CD4-positive, alpha-beta T cell (primary cell): ENCODE measurements around the gene LDHA. TPM values are rescaled to one million over a fixed set of nuclear protein-coding genes. Genes with fewer than 3 reads are reported as not detected.

ENCODE experiments used
- ATAC-seq: fragments of 200-7000 bp; cut with Tn5 transposase; one replicate; pipeline ENCODE4 v1.10.0; 2022; ENCODE audit warnings: mild to moderate bottlenecking; ENCODE audit not compliant: poor library complexity
- CTCF ChIA-PET: fragments of 350-600 bp; sonication (Branson Sonifier 250); formaldehyde crosslinking; loops from one replicate; lab custom pipeline; 2021; ENCODE audit warnings: antibody characterized with exemption, inconsistent platforms; lab: Charles Lee
- POLR2A ChIA-PET: fragments of 350-600 bp; sonication (Branson Sonifier 250); formaldehyde crosslinking; loops from one replicate; lab custom pipeline; 2021; ENCODE audit warnings: antibody characterized with exemption, inconsistent platforms; lab: Charles Lee
- DNase-seq, 14 experiments: peaks; one replicate each; pipeline ENCODE4 v3.0.0-alpha.2; 2013 to 2020; ENCODE audit warnings: mixed read lengths in 2 of 14
- H3K27ac ChIP-seq, 2 donors: one replicate each; pipeline versions ENCODE4 v1.5.1 to v1.7.0; 2013; ENCODE audit warnings: low read length in 2 of 2, low read depth in 1 of 2, mild to moderate bottlenecking in 1 of 2
- H3K27me3 ChIP-seq, 2 experiments: 1 replicate in 1 of 2; 2 replicates in 1 of 2; pipeline versions ENCODE4 v1.6.1 to v1.7.0; 2013; ENCODE audit warnings: low read length in 2 of 2, control low read depth in 1 of 2, mild to moderate bottlenecking in 1 of 2, moderate library complexity in 1 of 2; ENCODE audit not compliant: insufficient read depth in 2 of 2, control insufficient read depth in 1 of 2
- H3K36me3 ChIP-seq: one replicate; pipeline ENCODE4 v1.6.1; 2013; ENCODE audit warnings: low read length, control low read depth; ENCODE audit not compliant: insufficient read depth
- H3K4me1 ChIP-seq: one replicate; pipeline ENCODE4 v1.6.1; 2013; ENCODE audit warnings: low read length, control low read depth; ENCODE audit not compliant: insufficient read depth
- H3K4me3 ChIP-seq: one replicate; pipeline ENCODE4 v1.5.1; 2013; ENCODE audit warnings: mild to moderate bottlenecking, low read length, moderate library complexity
- H3K9me3 ChIP-seq, 2 experiments: 1 replicate in 1 of 2; 2 replicates in 1 of 2; pipeline versions ENCODE4 v1.6.1 to v1.7.0; 2013; ENCODE audit warnings: low read length in 2 of 2, mild to moderate bottlenecking in 2 of 2, control low read depth in 1 of 2, moderate library complexity in 1 of 2; ENCODE audit not compliant: control insufficient read depth in 1 of 2, insufficient read depth in 1 of 2
- H3K27ac Mint-ChIP-seq: one replicate; pipeline ENCODE4 v1.8.0; 2020; ENCODE audit warnings: mixed read lengths
- H3K27me3 Mint-ChIP-seq: one replicate; pipeline ENCODE4 v1.8.0; 2021; ENCODE audit warnings: mixed read lengths
- H3K36me3 Mint-ChIP-seq: one replicate; pipeline ENCODE4 v1.8.0; 2021; ENCODE audit warnings: low read depth, mixed read lengths
- H3K4me1 Mint-ChIP-seq: one replicate; pipeline ENCODE4 v1.8.0; 2021; ENCODE audit warnings: low read depth, mixed read lengths
- H3K4me3 Mint-ChIP-seq: one replicate; pipeline ENCODE4 v1.8.0; 2020; ENCODE audit warnings: mild to moderate bottlenecking, mixed read lengths
- H3K9me3 Mint-ChIP-seq: one replicate; pipeline ENCODE4 v1.8.0; 2020; ENCODE audit warnings: mixed read lengths
- CTCF ChIP-seq: fragments of 200-600 bp; IDR thresholded peaks from one replicate; pipeline ENCODE4 v1.8.0; 2022; ENCODE audit warnings: antibody characterized with exemption, mild to moderate bottlenecking
- intact Hi-C, 2 experiments: fragments of 100-400 bp; cut with DNase I in 1 of 2; cut with micrococcal nuclease in 1 of 2; formaldehyde crosslinking; loops; one replicate each; pipeline versions ENCODE4 v1.15.1 to v1.9.0; 2023 to 2025; cut with DNase I, micrococcal nuclease
- microRNA-seq: library from miRNA; unstranded; fragments of <30 nt; microRNA quantifications from one replicate; pipeline ENCODE4 v1.2.0, GENCODE V29; 2021; ENCODE audit warnings: borderline microRNAs expressed, borderline replicate concordance
- total RNA-seq, 174 experiments: library from RNA in 2 of 174; stranded (reverse) in 2 of 174; gene quantifications; one replicate each; pipeline ENCODE4 v1.2.3 and lab custom pipeline; 2021 to 2026

LDHA gene
- total RNA-seq, 2 experiments from 2014 or later: 317 to 324 TPM

- no peaks in the 10 kb centered on the region for H3K9me3 Mint-ChIP-seq
- ChIA-PET CTCF (interaction anchor here (0.6 kb wide), 1 partner anchor 73 kb away, joined by 3 read pairs; no protein-coding TSS in a partner anchor), POLR2A (no interaction called here)
- H3K4me1 Mint-ChIP-seq: no peaks in the 10 kb centered on the region
- no peak for DNase-seq
- intact Hi-C loops: no loop called here
- TF ChIP-seq CTCF: no peak
- H3K36me3 Mint-ChIP-seq: no peaks in the 10 kb centered on the region
- Histone ChIP-seq H3K4me1 (no peaks in the 10 kb centered on the region), H3K27ac (no peak overlapping the region), H3K27me3 (peaks cover 0 to 4% of the 10 kb centered on the region in 2 experiments), H3K9me3 (peaks cover 0 to 7% of the 10 kb centered on the region in 2 experiments), H3K36me3 (no peaks in the 10 kb centered on the region), H3K4me3 (no peak overlapping the region)
- no peak overlapping the region for H3K4me3 Mint-ChIP-seq
- ATAC-seq: no peak
- H3K27me3 Mint-ChIP-seq: peaks cover 6% of the 10 kb centered on the region
- H3K27ac Mint-ChIP-seq: no peak overlapping the region
Observed at GRCh38 chr11:18457450-18457849, 63.1 kb downstream of the LDHA start.

Small RNAs within 50 kb of the gene (microRNA-seq; reads per million reads assigned to microRNA genes)
- not detected for gene MIR3159

Other genes with a start within 250 kb of the LDHA start
- not detected for gene MRGPRX4, start 221.7 kb upstream of the LDHA start, total RNA-seq
- not detected for gene SAA4, start 157.8 kb upstream of the LDHA start, total RNA-seq
- gene SAA2, start 145.9 kb upstream of the LDHA start, total RNA-seq: under 1 TPM in 1 of 2 experiments, not detected in 1; 0.25 TPM
- gene SAA1, start 128.3 kb upstream of the LDHA start, total RNA-seq: not detected
- gene HPS5, start 72.4 kb upstream of the LDHA start, total RNA-seq: 1 to 10 TPM; 8.8 to 9.3 TPM
- 10 to 100 TPM; 15.1 to 17.7 TPM for gene GTF2H1, start 72.0 kb upstream of the LDHA start, total RNA-seq
- gene LDHC, start 17.8 kb downstream of the LDHA start, total RNA-seq: not detected
- not detected for gene LDHAL6A, start 61.3 kb downstream of the LDHA start, total RNA-seq
- gene TSG101, start 132.4 kb downstream of the LDHA start, total RNA-seq: 10 to 100 TPM; 23.5 to 30.1 TPM
- gene UEVLD, start 194.2 kb downstream of the LDHA start, total RNA-seq: 1 to 10 TPM; 1.5 to 2.9 TPM
- gene MISFA, start 205.2 kb downstream of the LDHA start, total RNA-seq: under 1 TPM in 1 of 2 experiments, not detected in 1; 0.56 TPM
- 10 to 100 TPM; 58.7 to 66.0 TPM for gene SPTY2D1, start 239.8 kb downstream of the LDHA start, total RNA-seq